HepG2 (cell line): ENCODE data around the gene CDX1. TPM values are rescaled to one million over a fixed set of nuclear protein-coding genes. Genes with fewer than 3 reads are reported as not detected.

ENCODE experiments used
- ARID4A ChIP-seq: sonication (generic); formaldehyde crosslinking; IDR thresholded peaks from 2 replicates; pipeline ENCODE4 v1.5.0; 2020; ENCODE audit warnings: mild to moderate bottlenecking, missing genetic modification reagents, borderline replicate concordance
- KAT2B ChIP-seq: fragments of 150-350 bp; IDR thresholded peaks from 2 replicates; pipeline ENCODE4 v1.6.1; 2014; ENCODE audit warnings: low read depth, low read length, borderline replicate concordance
- KLF16 ChIP-seq, 2 experiments: sonication (generic) in 1 of 2; formaldehyde crosslinking in 1 of 2; IDR thresholded peaks; 2 replicates each; pipeline versions ENCODE4 v1.6.1 to v1.8.0; 2016 to 2023; ENCODE audit warnings: missing genetic modification reagents in 2 of 2, missing compliant biosample characterization in 1 of 2
- MEIS2 ChIP-seq: sonication (generic); formaldehyde crosslinking; IDR thresholded peaks from 2 replicates; pipeline ENCODE4 v1.9.0; 2021; ENCODE audit warnings: mild to moderate bottlenecking, missing genetic modification reagents
- SALL1 ChIP-seq: sonication (generic); formaldehyde crosslinking; IDR thresholded peaks from 2 replicates; pipeline ENCODE4 v1.8.0; 2022; ENCODE audit warnings: mild to moderate bottlenecking, missing genetic modification reagents
- SMC3 ChIP-seq: IDR thresholded peaks from 2 replicates; pipeline ENCODE4 v1.6.1; 2011; ENCODE audit warnings: low read length, improper control_type of control experiment
- SRSF4 ChIP-seq: fragments of 200-400 bp; formaldehyde crosslinking; IDR thresholded peaks from one replicate; pipeline ENCODE4 v1.6.1; 2018; ENCODE audit warnings: mild to moderate bottlenecking, low read depth, low read length, moderate library complexity; ENCODE audit not compliant: poor library complexity, severe bottlenecking
- TFAP4 ChIP-seq: sonication (generic); IDR thresholded peaks from 2 replicates; pipeline ENCODE4 v1.6.1; 2016; ENCODE audit warnings: low read depth, borderline replicate concordance
- XRCC5 ChIP-seq: fragments of 200-400 bp; formaldehyde crosslinking; optimal IDR thresholded peaks from 2 replicates; pipeline ENCODE3; 2017; ENCODE audit warnings: mild to moderate bottlenecking, low read length
- polyA plus RNA-seq, 8 experiments: library from polyadenylated mRNA; depleted of rRNA in 3 of 8; stranded (reverse) in 7 of 8; unstranded in 1 of 8; fragments of >200 nt; fragmentation: Illumina TruSeq in 4 of 8; extraction: Trizol in 4 of 8; gene quantifications; 2 replicates each; pipeline versions ENCODE4 v1.2.1 to v1.2.3, GENCODE V29; 2011 to 2016; ENCODE audit warnings: low read depth in 4 of 8, missing spikeins in 1 of 8, mixed read lengths in 1 of 8; ENCODE audit not compliant: insufficient read depth in 1 of 8
- total RNA-seq, 5 experiments: library from RNA; depleted of rRNA; stranded (reverse); fragments of >200 nt; fragmentation: Illumina TruSeq; extraction: Trizol; gene quantifications; 2 replicates each; pipeline ENCODE4 v1.2.3, GENCODE V29; 2016; ENCODE audit warnings: low read depth in 1 of 5
- TF ChIP-seq, protein P1 (sequence below): sonication (generic); formaldehyde crosslinking; IDR thresholded peaks from 2 replicates; pipeline ENCODE4 v1.4.0; 2020; ENCODE audit warnings: mild to moderate bottlenecking, missing genetic modification reagents, borderline replicate concordance
- TF ChIP-seq, protein P2 (sequence below), 2 experiments: sonication (generic) in 1 of 2; formaldehyde crosslinking in 1 of 2; IDR thresholded peaks; 2 replicates each; pipeline versions ENCODE4 v1.5.1 to v1.6.1; 2011 to 2020; ENCODE audit warnings: borderline replicate concordance in 1 of 2, low read depth in 1 of 2, low read length in 1 of 2, mild to moderate bottlenecking in 1 of 2, missing genetic modification reagents in 1 of 2, moderate library complexity in 1 of 2
- TF ChIP-seq, protein P3 (sequence below): sonication (generic); formaldehyde crosslinking; IDR thresholded peaks from 2 replicates; pipeline ENCODE4 v1.5.0; 2020; ENCODE audit warnings: mild to moderate bottlenecking, low read depth, missing genetic modification reagents, borderline replicate concordance

CDX1 gene
- total and polyA plus RNA-seq, 2 of the 13 experiments (the other 11 are each of a cell fraction or from before 2014, with no cell fraction given), result not detected

GRCh38 chr5:150175536-150175935, 9.0 kb downstream of the CDX1 start (continued):
- TF ChIP-seq, protein P1, sequence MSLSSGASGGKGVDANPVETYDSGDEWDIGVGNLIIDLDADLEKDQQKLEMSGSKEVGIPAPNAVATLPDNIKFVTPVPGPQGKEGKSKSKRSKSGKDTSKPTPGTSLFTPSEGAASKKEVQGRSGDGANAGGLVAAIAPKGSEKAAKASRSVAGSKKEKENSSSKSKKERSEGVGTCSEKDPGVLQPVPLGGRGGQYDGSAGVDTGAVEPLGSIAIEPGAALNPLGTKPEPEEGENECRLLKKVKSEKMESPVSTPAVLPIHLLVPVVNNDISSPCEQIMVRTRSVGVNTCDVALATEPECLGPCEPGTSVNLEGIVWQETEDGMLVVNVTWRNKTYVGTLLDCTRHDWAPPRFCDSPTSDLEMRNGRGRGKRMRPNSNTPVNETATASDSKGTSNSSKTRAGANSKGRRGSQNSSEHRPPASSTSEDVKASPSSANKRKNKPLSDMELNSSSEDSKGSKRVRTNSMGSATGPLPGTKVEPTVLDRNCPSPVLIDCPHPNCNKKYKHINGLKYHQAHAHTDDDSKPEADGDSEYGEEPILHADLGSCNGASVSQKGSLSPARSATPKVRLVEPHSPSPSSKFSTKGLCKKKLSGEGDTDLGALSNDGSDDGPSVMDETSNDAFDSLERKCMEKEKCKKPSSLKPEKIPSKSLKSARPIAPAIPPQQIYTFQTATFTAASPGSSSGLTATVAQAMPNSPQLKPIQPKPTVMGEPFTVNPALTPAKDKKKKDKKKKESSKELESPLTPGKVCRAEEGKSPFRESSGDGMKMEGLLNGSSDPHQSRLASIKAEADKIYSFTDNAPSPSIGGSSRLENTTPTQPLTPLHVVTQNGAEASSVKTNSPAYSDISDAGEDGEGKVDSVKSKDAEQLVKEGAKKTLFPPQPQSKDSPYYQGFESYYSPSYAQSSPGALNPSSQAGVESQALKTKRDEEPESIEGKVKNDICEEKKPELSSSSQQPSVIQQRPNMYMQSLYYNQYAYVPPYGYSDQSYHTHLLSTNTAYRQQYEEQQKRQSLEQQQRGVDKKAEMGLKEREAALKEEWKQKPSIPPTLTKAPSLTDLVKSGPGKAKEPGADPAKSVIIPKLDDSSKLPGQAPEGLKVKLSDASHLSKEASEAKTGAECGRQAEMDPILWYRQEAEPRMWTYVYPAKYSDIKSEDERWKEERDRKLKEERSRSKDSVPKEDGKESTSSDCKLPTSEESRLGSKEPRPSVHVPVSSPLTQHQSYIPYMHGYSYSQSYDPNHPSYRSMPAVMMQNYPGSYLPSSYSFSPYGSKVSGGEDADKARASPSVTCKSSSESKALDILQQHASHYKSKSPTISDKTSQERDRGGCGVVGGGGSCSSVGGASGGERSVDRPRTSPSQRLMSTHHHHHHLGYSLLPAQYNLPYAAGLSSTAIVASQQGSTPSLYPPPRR, result no peak
- TF ChIP-seq SMC3 (peak; percentile 84), MEIS2 (CRISPR knock-in tag) (no peak), KLF16 (CRISPR knock-in tag; IDR thresholded peaks at IDR 0.05) (no peak), XRCC5 (peak; percentile 75), ARID4A (CRISPR knock-in tag) (no peak), KAT2B (no peak), SALL1 (CRISPR knock-in tag) (0 out of 2 replicates have a peak, but pooled peaks have one; percentile 34), SRSF4 (no peak), TFAP4 (peak; percentile 48; the same call in 1 of the 2 replicates)
- TF ChIP-seq, protein P2, sequence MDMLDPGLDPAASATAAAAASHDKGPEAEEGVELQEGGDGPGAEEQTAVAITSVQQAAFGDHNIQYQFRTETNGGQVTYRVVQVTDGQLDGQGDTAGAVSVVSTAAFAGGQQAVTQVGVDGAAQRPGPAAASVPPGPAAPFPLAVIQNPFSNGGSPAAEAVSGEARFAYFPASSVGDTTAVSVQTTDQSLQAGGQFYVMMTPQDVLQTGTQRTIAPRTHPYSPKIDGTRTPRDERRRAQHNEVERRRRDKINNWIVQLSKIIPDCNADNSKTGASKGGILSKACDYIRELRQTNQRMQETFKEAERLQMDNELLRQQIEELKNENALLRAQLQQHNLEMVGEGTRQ (IDR thresholded peaks at IDR 0.05; ENCODE audit: low read depth, low read length), result peak; percentile 43; the same call in 1 of the 2 replicates
- TF ChIP-seq, protein P2 (CRISPR knock-in tag; IDR thresholded peaks at IDR 0.05; ENCODE audit: borderline replicate concordance), result peak; percentile 73
- TF ChIP-seq, protein P3, sequence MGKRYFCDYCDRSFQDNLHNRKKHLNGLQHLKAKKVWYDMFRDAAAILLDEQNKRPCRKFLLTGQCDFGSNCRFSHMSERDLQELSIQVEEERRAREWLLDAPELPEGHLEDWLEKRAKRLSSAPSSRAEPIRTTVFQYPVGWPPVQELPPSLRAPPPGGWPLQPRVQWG (CRISPR knock-in tag), result no peak
